CD14-positive monocyte (primary cell): ENCODE data around the gene SMIM13. TPM values are rescaled to one million over a fixed set of nuclear protein-coding genes. Genes with fewer than 3 reads are reported as not detected.

Source experiments
- DNase-seq, 3 donors: peaks; one replicate each; pipeline ENCODE4 v3.0.0-alpha.2; 2011 to 2022
- H2AFZ ChIP-seq: 2 replicates; pipeline ENCODE4 v1.6.0; 2012; ENCODE audit warnings: mild to moderate bottlenecking, low read depth, low read length, inconsistent platforms; ENCODE audit not compliant: insufficient read depth, poor library complexity, severe bottlenecking
- H3K27ac ChIP-seq, 2 donors: 1 replicate in 1 of 2; 2 replicates in 1 of 2; pipeline ENCODE4 v1.5.1; 2012 to 2013; ENCODE audit warnings: low read length in 2 of 2, control low read depth in 1 of 2, inconsistent platforms in 1 of 2, low read depth in 1 of 2, mild to moderate bottlenecking in 1 of 2
- H3K27me3 ChIP-seq, 2 donors: one replicate each; pipeline versions ENCODE4 v1.6.0 to v1.6.1; 2011 to 2013; ENCODE audit warnings: low read length in 2 of 2; ENCODE audit not compliant: control insufficient read depth in 2 of 2, insufficient read depth in 2 of 2
- H3K36me3 ChIP-seq, 2 donors: replicated peaks in 1 of 2; 1 replicate in 1 of 2; 2 replicates in 1 of 2; pipeline versions ENCODE4 v1.5.1 to v1.6.1; 2012 to 2013; ENCODE audit warnings: low read length in 2 of 2, control low read depth in 1 of 2, inconsistent platforms in 1 of 2, mild to moderate bottlenecking in 1 of 2; ENCODE audit not compliant: insufficient read depth in 2 of 2, control insufficient read depth in 1 of 2
- H3K4me1 ChIP-seq, 2 donors: 1 replicate in 1 of 2; 2 replicates in 1 of 2; pipeline versions ENCODE4 v1.5.1 to v1.6.1; 2012 to 2013; ENCODE audit warnings: low read length in 2 of 2, control low read depth in 1 of 2, inconsistent platforms in 1 of 2, mild to moderate bottlenecking in 1 of 2, moderate library complexity in 1 of 2; ENCODE audit not compliant: insufficient read depth in 2 of 2, control insufficient read depth in 1 of 2
- H3K4me2 ChIP-seq: replicated peaks from 2 replicates; pipeline ENCODE3; 2012; ENCODE audit warnings: low read length, moderate library complexity, mild to moderate bottlenecking; ENCODE audit not compliant: poor library complexity, severe bottlenecking; ENCODE audit errors: extremely low read depth
- H3K4me3 ChIP-seq, 3 experiments: fragments of 200-600 bp in 1 of 3; sonication (generic) in 1 of 3; replicated peaks in 1 of 3; 1 replicate in 2 of 3; 2 replicates in 1 of 3; pipeline ENCODE4 v1.5.1; 2011 to 2013; ENCODE audit warnings: low read length in 3 of 3, mild to moderate bottlenecking in 3 of 3, control low read depth in 2 of 3, low read depth in 2 of 3, inconsistent platforms in 1 of 3, moderate library complexity in 1 of 3
- H3K79me2 ChIP-seq: 2 replicates; pipeline ENCODE4 v1.6.0; 2012; ENCODE audit warnings: mild to moderate bottlenecking, control low read depth, inconsistent platforms, low read length, moderate library complexity; ENCODE audit not compliant: insufficient read depth
- H3K9ac ChIP-seq: 2 replicates; pipeline ENCODE4 v1.6.0; 2017; ENCODE audit warnings: low read length, mild to moderate bottlenecking; ENCODE audit not compliant: insufficient read depth, poor library complexity, severe bottlenecking
- H3K9me3 ChIP-seq, 2 donors: replicated peaks in 1 of 2; 1 replicate in 1 of 2; 2 replicates in 1 of 2; pipeline versions ENCODE4 v1.5.1 to v1.6.1; 2012 to 2013; ENCODE audit warnings: low read length in 2 of 2, control low read depth in 1 of 2; ENCODE audit not compliant: control insufficient read depth in 1 of 2, insufficient read depth in 1 of 2
- H4K20me1 ChIP-seq: 2 replicates; pipeline ENCODE4 v1.6.0; 2012; ENCODE audit warnings: mild to moderate bottlenecking, low read length, control low read depth, moderate library complexity; ENCODE audit not compliant: insufficient read depth
- H3K27ac Mint-ChIP-seq, 7 donors: one replicate each; pipeline ENCODE4 v1.8.0; 2020; ENCODE audit warnings: mild to moderate bottlenecking in 7 of 7, mixed read lengths in 7 of 7, moderate library complexity in 6 of 7, inconsistent platforms in 2 of 7
- H3K27me3 Mint-ChIP-seq, 3 donors: one replicate each; pipeline ENCODE4 v1.8.0; 2021 to 2022; ENCODE audit warnings: low read depth in 3 of 3, mild to moderate bottlenecking in 3 of 3, mixed read lengths in 3 of 3, moderate library complexity in 3 of 3, inconsistent platforms in 1 of 3
- H3K36me3 Mint-ChIP-seq, 2 donors: one replicate each; pipeline ENCODE4 v1.8.0; 2020; ENCODE audit warnings: mixed read lengths in 2 of 2, inconsistent platforms in 1 of 2, mild to moderate bottlenecking in 1 of 2
- H3K4me1 Mint-ChIP-seq: one replicate; pipeline ENCODE4 v1.8.0; 2020; ENCODE audit warnings: mild to moderate bottlenecking, mixed read lengths
- H3K4me3 Mint-ChIP-seq, 2 donors: one replicate each; pipeline ENCODE4 v1.8.0; 2020; ENCODE audit warnings: mild to moderate bottlenecking in 2 of 2, mixed read lengths in 2 of 2, moderate library complexity in 1 of 2
- H3K9me3 Mint-ChIP-seq, 7 donors: one replicate each; pipeline ENCODE4 v1.8.0; 2020 to 2022; ENCODE audit warnings: mixed read lengths in 7 of 7, mild to moderate bottlenecking in 6 of 7, moderate library complexity in 6 of 7, inconsistent platforms in 2 of 7
- WGBS: methylation state at CpG from one replicate; pipeline ENCODE4 v1.1.5; 2013; ENCODE audit warnings: missing lambda C conversion rate; ENCODE audit not compliant: insufficient coverage; 5-methylcytosine and 5-hydroxymethylcytosine counted together
- intact Hi-C, 2 donors: fragments of 100-400 bp; cut with micrococcal nuclease; formaldehyde crosslinking; loops; one replicate each; pipeline versions ENCODE4 v1.15.0 to v1.15.1; 2023
- polyA plus RNA-seq, 3 donors: library from polyadenylated mRNA; depleted of rRNA in 1 of 3; unstranded in 2 of 3; stranded (reverse) in 1 of 3; fragments of 300-500 nt in 2 of 3; fragments of >200 nt in 1 of 3; fragmentation: Illumina TruSeq in 2 of 3; gene quantifications; 1 replicate in 2 of 3; 2 replicates in 1 of 3; pipeline ENCODE4 v1.2.3, GENCODE V29; 2012 to 2021
- TF ChIP-seq, protein P1 (sequence below): fragments of 200-600 bp; IDR thresholded peaks from one replicate; pipeline ENCODE4 v1.8.0; 2022; ENCODE audit warnings: antibody characterized with exemption, mild to moderate bottlenecking

SMIM13 gene
- polyA plus RNA-seq, 3 donors: 1.4 to 3.4 (median 2.4) TPM

GRCh38 chr6:11092668-11093375, 812 bp upstream of the SMIM13 start:
- peak overlapping the region; percentile 84 to 92 for H3K27ac ChIP-seq
- H3K4me1 ChIP-seq: peaks cover 29% of the 10 kb centered on the region in 2 donors
- H3K4me2 ChIP-seq: peak overlapping the region; percentile 82
- Mint-ChIP-seq H3K9me3 (peaks cover 0 to 5% (median 1%) of the 10 kb centered on the region in 7 donors), H3K27me3 (peaks cover 0 to 2% (median 0%) of the 10 kb centered on the region in 3 donors), H3K36me3 (peaks cover 2 to 8% of the 10 kb centered on the region in 2 donors), H3K4me1 (peaks cover 36% of the 10 kb centered on the region), H3K27ac (peak overlapping the region; percentile 91 to 96 (median 95)), H3K4me3 (peak overlapping the region; percentile 90 to 97)
- no peaks in the 10 kb centered on the region for H3K36me3 ChIP-seq
- H3K9ac ChIP-seq: peak overlapping the region; percentile 95
- H2AFZ ChIP-seq: peak overlapping the region; percentile 94
- H3K27me3 ChIP-seq: no peaks in the 10 kb centered on the region
- DNase-seq: peak in 1 of 3 donors; percentile 19
- H3K9me3 ChIP-seq: no peaks in the 10 kb centered on the region
- peaks cover 10% of the 10 kb centered on the region for H4K20me1 ChIP-seq
- peaks cover 37% of the 10 kb centered on the region for H3K79me2 ChIP-seq
- 3% methylated on average over 4 of the region's 10 CpGs for WGBS
- intact Hi-C loops: loop anchor here in 1 of 2 donors (5.0 kb wide), 1 partner anchor 49 kb away; no protein-coding TSS in a partner anchor
- H3K4me3 ChIP-seq: peak overlapping the region; percentile 88 to 94 (median 91)
- TF ChIP-seq, protein P1, sequence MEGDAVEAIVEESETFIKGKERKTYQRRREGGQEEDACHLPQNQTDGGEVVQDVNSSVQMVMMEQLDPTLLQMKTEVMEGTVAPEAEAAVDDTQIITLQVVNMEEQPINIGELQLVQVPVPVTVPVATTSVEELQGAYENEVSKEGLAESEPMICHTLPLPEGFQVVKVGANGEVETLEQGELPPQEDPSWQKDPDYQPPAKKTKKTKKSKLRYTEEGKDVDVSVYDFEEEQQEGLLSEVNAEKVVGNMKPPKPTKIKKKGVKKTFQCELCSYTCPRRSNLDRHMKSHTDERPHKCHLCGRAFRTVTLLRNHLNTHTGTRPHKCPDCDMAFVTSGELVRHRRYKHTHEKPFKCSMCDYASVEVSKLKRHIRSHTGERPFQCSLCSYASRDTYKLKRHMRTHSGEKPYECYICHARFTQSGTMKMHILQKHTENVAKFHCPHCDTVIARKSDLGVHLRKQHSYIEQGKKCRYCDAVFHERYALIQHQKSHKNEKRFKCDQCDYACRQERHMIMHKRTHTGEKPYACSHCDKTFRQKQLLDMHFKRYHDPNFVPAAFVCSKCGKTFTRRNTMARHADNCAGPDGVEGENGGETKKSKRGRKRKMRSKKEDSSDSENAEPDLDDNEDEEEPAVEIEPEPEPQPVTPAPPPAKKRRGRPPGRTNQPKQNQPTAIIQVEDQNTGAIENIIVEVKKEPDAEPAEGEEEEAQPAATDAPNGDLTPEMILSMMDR: no peak

DNA sequence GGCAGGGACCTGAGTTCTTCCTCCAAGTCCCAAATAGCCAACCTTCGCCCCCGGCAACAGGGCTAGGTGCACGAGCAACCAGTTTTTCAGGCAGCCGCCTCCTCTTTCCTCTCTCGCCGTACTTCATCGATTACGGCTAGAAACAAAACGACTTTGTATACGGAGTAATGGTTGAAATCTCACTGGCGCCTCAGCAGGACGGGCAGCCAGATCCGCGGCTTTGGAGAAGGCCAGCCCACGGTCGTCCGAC, 333 bp upstream of the SMIM13 start:
- TF ChIP-seq, protein P1: no peak
- Histone ChIP-seq H3K27ac (peak overlapping the region; percentile 84 to 92), H3K4me1 (peaks cover 29% of the 10 kb centered on the region in 2 donors), H3K27me3 (no peaks in the 10 kb centered on the region), H3K4me3 (peak overlapping the region; percentile 88 to 94 (median 91)), H3K36me3 (no peaks in the 10 kb centered on the region), H3K9me3 (no peaks in the 10 kb centered on the region), H3K9ac (peak overlapping the region; percentile 95), H3K79me2 (peaks cover 42% of the 10 kb centered on the region), H3K4me2 (peak overlapping the region; percentile 82), H4K20me1 (peaks cover 10% of the 10 kb centered on the region), H2AFZ (peak overlapping the region; percentile 94)
- intact Hi-C loops: loop anchor here in 1 of 2 donors (5.0 kb wide), 1 partner anchor 49 kb away; no protein-coding TSS in a partner anchor
- Mint-ChIP-seq H3K4me3 (peak overlapping the region; percentile 90 to 97), H3K4me1 (peaks cover 36% of the 10 kb centered on the region), H3K9me3 (peaks cover 0 to 1% (median 0%) of the 10 kb centered on the region in 7 donors), H3K27ac (peak overlapping the region; percentile 91 to 96 (median 95)), H3K27me3 (peaks cover 0 to 2% (median 0%) of the 10 kb centered on the region in 3 donors), H3K36me3 (peaks cover 2 to 8% of the 10 kb centered on the region in 2 donors)
- DNase-seq: no peak
- WGBS: 0% methylated on average over 13 of the region's 17 CpGs
